Activated T-helper 9 cell treated with anti-CD3 and anti-CD28 coated beads, Interleukin-2, amount 50 U/mL, for 16 hours (primary cell): ENCODE measurements around the gene TMEM62.
A peak's percentile ranks its signal among the peaks of the same experiment; 100 is the strongest.
"Not testable (repeated sequence)": the region's sequence is repeated elsewhere in the genome, so short reads cannot be mapped to it uniquely, and the experiment has no call there.

Experiments used
- DNase-seq: peaks from one replicate; pipeline ENCODE4 v3.0.0-alpha.2; 2020; ENCODE audit warnings: low read depth

Gene TMEM62

DNA sequence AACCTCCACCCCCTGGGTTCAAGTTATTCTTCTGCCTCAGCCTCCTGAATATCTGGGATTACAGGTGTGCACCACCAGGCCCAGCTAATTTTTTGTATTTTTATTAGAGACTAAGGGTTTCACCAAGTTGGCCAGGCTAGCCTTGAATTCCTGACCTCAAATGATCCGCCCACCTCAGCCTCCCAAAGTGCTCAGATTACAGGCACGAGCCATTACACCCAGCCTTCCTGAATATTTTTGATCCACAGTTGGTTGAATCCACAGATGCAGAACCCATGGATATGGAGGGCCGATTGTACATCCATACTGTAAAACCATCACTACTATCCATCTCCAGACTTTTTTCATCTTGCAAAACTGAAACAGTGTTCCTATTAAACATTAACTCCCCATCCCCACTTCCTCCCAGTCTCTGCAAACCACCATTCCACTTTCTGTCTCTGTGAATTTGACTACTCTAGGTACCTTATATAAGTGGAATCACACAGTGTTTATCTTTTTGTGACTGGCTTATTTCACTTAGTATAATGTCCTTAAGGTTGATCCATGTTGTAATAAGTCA, 8.2 kb upstream of the TMEM62 start:
- DNase-seq = no peak

GRCh38 chr15:43126356-43126755, 7.0 kb upstream of the TMEM62 start:
- DNase-seq = no peak

DNA sequence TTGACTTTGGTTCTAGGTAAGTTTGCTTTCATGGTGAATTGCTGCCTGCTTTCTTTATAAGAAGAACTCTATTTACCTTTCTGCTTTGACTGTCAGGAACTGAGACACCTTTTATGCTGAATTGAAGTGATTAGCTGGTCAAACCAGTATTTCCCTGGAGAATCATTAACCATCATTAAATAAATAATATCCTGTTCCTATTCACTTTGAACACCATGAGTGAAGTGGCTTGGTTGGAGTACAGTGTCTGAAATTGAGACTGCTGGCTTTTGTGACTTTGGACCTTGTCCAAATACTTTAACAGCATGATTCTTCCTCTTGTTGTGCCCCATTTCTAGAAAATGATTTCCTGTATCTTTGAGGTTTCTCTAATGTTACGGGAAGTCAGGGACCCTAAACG, 5.6 kb upstream of the TMEM62 start:
- DNase-seq = no peak

DNA sequence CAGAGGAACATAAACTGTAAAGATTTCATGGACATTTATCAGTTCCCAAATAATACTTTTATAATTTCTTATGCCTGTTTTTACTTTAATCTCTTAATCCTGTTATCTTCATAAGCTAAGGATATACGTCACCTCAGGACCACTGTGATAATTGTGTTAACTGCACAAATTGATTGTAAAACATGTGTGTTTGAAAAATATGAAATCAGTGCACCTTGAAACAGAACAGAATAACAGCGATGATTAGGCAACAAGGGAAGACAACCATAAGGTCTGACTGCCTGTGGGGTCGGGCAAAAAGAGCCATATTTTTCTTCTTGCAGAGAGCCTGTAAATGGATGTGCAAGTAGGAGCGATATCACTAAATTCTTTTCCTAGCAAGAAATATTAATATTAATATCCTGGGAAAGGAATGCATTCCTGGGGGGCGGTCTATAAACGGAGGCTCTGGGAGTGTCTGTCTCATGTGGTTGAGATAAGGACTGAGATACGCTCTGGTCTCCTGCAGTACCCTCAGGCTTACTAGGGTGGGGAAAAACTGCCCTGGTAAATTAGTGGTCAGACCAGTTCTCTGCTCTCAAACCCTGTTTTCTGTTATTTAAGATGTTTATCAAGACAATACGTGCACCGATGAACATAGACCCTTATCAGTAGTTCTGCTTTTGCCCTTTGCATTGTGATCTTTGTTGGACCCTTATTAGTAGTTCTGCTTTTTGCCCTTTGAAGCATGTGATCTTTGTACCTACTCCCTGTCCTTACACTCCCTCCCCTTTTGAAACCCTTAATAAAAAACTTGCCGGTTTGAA, 5.0 kb upstream of the TMEM62 start:
- DNase-seq = not testable (repeated sequence)

DNA sequence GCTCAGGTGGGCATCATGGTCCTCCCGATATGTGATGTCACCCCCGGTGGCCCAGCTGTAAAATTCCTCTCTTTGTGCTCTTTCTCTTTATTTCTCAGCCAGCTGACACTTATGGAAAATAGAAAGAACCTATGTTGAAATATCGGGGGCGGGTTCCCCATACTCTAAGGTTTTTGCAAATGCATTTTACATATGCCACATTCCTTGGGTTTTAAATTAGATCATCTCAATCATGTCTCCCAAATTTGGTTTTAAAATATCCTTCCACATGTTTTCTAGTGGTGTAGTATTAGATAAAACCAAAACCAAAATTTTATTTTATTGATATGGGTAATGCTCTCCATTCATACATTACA, 4.4 kb upstream of the TMEM62 start:
- no peak for DNase-seq

DNA sequence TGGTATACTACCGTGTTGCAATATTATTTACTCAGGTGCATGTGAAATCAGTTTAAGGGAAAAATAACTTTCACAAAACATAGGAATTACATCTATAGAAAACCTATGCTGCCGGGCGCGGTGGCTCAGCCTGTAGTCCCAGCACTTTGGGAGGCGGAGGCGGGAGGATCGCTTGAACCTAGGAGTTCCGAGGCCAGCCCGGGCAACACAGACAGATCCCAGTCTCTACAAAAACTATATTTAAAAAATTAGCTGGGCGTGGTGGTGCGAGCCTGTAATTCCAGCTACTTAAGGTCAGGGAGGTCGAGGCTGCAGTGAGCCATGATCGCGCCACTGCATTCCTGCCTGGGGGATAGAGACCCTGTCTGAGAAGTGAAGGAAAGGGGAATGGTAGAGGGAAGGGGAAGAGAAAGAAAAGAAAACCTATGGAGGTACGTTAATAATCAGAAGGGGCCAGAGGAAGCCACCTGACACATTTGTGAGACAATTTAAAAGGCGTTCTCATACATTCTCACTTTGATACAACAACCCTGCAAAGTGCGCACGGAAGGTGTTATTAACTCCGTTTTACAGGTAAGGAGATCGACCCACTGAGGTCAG, 456 bp upstream of the TMEM62 start:
- no peak for DNase-seq

- peak; percentile 1 for DNase-seq
Measured at GRCh38 chr15:43134157-43134635, 810 bp downstream of the TMEM62 start.

DNA sequence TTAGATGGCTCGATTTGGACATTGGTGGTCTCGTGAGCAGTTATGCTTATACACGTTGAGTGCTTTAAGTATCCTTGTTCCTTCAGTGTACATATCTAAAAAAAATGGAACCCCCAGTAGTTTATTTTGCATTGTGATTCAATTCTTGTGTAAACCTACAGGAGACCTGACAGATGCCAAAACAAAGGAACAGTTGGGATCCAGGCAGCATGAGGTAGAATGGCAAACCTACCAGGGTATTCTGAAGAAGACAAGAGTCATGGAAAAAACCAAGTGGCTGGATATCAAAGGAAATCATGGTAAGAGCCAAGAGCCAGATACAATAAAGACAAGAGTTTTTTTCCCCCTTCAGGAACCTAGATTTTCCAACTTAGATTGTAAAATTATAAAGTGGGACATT, 2.0 kb downstream of the TMEM62 start:
- DNase-seq = no peak

GRCh38 chr15:43143203-43143941, 10.0 kb downstream of the TMEM62 start:
- no peak for DNase-seq

- DNase-seq = no peak
Measured at GRCh38 chr15:43144512-43144911, 11.1 kb downstream of the TMEM62 start.

DNA sequence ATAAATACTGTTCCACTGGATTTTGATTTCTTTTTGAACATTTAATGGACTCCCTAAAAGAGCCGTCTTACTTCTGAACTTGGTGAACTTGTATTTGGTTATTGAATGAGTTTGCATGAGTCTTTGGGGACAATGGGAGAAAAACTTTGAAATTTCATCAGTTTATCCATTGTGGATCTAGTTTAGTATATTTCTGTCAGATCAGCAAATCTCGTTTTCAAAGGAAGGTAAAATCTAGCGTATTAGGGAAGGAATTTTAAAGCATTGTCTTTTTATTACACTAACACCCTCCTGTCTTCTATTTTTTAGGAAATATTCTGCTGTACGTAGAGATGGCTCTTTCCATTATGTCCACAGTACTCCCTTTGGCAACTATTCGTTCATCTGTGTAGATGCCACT, 12.8 kb downstream of the TMEM62 start:
- DNase-seq = no peak

- DNase-seq = no peak
Measured at GRCh38 chr15:43150191-43150929, 17.0 kb downstream of the TMEM62 start.

DNA sequence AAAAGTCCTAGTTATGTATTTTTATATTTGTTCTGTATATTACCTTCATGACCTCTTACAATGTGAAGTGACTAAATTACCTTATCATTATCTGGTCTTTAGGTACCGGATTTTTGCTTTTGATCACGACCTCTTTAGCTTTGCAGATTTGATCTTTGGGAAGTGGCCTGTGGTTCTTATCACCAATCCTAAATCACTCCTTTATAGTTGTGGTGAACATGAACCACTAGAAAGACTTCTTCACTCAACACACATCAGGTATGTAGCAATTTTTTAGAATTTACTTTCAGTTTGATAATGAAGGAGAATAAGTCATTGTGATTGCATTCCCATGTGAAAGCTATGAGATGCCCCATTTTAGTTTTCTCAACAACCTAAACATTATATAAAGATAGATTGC, 18.3 kb downstream of the TMEM62 start:
- DNase-seq = no peak

DNA sequence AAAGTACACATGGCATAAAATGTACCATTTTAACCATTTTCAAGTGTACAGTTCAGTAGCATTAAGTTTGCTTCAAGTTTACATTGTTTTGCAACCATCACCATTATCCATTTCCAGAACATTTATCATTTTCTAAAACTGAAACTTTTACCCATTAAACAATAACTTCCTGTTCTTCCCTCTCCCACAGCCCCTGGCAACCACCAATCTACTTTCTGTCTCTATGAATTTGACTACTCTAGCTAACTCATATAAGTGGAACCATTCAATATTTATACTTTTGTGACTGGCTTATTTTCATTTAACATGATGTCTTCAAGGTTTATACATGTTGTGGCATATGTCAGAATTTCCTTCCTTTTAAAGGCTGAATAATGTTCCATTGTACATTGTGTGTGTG, 19.9 kb downstream of the TMEM62 start:
- DNase-seq = no peak

DNA sequence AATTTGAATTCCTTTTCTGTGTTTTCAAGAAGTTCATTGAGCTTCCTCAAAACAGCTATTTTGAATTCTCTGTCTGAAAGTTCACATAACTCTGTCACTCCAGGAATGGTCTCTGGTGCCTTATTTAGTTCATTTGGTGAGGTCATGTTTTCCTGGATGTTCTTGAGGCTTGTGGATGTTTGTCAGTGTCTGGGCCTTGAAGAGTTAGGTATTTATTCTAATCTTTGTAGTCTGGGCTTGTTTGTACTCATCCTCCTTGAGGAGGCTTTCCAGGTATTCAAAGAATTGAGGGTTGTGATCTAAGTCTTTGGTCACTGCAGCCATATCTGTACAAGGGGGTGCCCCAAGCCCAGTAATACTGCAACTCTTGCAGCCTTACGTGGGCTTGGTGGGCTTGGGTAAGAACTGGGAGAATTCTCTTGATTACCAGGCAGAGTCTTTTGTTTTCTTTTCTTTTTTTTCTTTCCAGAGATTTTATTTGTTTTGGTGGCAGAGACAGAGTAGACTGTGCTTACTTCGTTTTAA, 32.5 kb downstream of the TMEM62 start:
- DNase-seq = no peak

DNA sequence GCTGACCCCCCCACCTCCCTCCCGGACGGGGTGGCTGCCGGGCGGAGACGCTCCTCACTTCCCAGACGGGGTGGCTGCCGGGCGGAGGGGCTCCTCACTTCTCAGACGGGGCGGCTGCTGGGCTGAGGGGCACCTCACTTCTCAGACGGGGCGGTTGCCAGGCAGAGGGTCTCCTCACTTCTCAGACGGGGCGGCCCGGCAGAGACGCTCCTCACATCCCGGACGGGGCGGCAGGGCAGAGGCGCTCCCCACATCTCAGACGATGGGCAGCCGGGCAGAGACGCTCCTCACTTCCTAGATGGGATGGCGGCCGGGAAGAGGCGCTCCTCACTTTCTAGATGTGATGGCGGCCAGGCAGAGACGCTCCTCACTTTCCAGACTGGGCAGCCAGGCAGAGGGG, 33.9 kb downstream of the TMEM62 start:
- DNase-seq = not testable (repeated sequence)

DNA sequence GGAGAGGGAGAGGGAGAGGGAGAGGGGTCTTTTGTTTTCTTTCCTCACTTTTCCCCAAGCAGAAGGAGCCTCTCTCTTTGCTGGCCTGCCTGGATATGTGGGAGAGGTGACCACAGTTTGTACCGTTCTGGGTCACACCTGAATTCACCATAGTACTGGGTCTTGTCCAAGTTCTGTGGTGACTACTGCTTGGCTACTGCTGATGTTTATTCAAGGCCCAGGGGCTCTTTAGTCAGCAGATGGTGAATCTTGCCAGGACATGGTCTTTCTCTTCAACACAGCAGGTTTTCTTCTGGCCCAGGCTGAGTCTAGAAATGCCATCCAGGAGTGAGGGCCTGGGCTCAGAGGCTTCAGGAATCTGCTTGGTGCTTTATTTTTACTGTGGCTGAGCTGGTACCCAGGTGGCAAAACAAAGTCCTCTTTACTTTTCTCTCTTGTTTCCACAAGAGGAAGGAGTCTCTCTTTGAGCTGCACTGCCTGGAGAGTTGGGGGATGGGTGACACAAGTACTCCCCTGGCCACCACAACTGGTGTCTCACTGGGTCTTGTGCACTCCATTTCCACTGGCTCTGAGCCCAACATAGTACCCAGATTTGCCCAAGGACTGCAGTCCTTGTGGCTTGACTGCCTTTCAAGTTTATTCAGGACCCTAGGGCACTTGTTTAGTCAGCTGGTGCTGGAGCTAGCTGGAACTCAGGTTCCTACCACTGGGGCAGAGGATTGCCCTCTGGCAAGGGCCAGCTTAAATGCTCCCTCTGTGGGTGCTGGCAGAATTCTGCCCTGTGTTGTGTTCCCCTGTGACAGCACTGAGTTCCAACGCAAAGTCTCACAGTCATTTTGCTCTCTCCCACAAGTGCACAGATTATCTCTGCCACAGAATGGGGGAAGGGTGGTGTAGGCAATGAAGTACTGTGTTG, 35.1 kb downstream of the TMEM62 start:
- DNase-seq = no peak

GRCh38 chr15:43169888-43170287, 36.5 kb downstream of the TMEM62 start:
- DNase-seq = no peak

GRCh38 chr15:43175656-43176309, 42.4 kb downstream of the TMEM62 start:
- DNase-seq = not testable (repeated sequence)

DNA sequence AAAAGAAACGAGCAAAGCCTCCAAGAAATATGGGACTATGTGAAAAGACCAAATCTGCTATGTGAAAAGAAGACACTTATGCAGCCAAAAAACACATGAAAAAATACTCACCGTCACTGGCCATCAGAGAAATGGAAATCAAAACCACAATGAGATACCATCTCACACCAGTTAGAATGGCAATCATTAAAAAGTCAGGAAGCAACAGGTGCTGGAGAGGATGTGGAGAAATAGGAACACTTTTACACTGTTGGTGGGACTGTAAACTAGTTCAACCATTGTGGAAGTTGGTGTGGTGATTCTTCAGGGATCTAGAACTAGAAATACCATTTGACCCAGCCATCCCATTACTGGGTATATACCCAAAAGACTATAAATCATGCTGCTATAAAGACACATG, 43.8 kb downstream of the TMEM62 start:
- DNase-seq = not testable (repeated sequence)
